AG09309 (cell line): ENCODE data around the gene CDC23.
A peak's percentile ranks its signal among the peaks of the same experiment; 100 is the strongest.
"Not testable (repeated sequence)": the region's sequence is repeated elsewhere in the genome, so short reads cannot be mapped to it uniquely, and the experiment has no call there.

Source experiments
- DNase-seq: peaks from one replicate; pipeline ENCODE4 v3.0.0-alpha.2; 2010; ENCODE audit warnings: low read depth
- H3K4me3 ChIP-seq: 2 replicates; pipeline ENCODE4 v1.5.1; 2011; ENCODE audit warnings: mild to moderate bottlenecking, low read depth, low read length, moderate library complexity; ENCODE audit not compliant: control insufficient read depth
- TF ChIP-seq, protein P1 (sequence below): IDR thresholded peaks from 2 replicates; pipeline ENCODE4 v1.5.1; 2011; ENCODE audit warnings: mild to moderate bottlenecking, low read depth, low read length, inconsistent platforms; ENCODE audit not compliant: insufficient read depth, control insufficient read depth; ENCODE audit errors: missing control alignments

CDC23 gene

DNA sequence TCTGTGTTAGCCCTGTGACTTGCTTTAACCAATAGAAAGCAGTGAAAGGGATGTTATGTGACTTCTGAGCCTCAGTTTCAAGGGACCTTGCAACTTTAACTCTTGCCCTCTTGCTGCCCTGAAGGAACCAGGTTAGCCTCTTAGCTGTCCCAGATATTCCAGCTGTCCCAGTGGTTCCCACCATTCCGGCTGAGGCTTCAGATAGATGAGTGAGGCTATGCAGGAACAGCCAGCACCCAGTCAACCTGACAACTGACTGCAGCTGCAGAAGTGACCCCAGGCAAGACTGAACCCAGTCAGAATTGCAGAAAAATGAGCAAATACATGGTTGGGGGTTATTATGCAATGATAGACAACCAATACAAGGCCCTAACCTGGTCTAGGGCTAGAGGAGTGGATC, 10.4 kb upstream of the CDC23 start:
- DNase-seq: no peak
- H3K4me3 ChIP-seq: no peak overlapping the region
- TF ChIP-seq, protein P1, sequence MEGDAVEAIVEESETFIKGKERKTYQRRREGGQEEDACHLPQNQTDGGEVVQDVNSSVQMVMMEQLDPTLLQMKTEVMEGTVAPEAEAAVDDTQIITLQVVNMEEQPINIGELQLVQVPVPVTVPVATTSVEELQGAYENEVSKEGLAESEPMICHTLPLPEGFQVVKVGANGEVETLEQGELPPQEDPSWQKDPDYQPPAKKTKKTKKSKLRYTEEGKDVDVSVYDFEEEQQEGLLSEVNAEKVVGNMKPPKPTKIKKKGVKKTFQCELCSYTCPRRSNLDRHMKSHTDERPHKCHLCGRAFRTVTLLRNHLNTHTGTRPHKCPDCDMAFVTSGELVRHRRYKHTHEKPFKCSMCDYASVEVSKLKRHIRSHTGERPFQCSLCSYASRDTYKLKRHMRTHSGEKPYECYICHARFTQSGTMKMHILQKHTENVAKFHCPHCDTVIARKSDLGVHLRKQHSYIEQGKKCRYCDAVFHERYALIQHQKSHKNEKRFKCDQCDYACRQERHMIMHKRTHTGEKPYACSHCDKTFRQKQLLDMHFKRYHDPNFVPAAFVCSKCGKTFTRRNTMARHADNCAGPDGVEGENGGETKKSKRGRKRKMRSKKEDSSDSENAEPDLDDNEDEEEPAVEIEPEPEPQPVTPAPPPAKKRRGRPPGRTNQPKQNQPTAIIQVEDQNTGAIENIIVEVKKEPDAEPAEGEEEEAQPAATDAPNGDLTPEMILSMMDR: no peak

DNA sequence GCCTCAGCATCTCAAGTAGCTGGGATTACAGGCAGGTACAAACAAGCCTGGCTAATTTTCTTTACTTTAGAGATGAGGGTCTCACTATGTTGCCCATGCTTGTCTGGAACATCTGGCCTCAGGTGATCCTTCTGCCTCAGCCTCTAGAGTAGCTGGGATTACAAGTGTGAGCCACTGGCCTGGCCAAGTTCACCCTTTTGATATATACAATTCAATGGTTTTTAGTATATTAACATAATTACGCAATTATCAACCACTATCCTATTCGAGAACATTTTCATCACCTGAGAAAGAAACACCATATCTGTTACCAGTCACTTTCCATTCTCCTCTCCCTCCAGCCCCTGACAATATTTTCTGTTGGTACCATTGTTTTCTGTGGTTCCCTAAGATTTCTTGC, 3.7 kb upstream of the CDC23 start:
- DNase-seq: no peak
- TF ChIP-seq, protein P1: no peak
- H3K4me3 ChIP-seq: no peak overlapping the region

DNA sequence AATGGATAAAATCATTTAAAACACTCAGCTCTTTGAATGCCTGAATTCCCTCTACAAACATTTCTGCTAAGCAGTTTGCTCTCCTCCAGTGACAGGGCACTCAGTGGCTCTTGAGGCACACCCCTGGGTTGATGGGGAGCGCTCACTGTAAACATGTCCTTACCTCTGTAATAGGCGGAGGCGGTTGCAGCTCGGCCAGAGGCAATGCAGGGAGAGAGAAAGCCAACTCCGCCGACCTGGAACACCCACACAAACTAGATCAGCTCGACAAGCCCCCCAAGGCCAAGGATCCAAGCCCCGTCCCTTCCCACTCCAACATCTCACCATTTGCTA, 329 bp downstream of the CDC23 start:
- TF ChIP-seq, protein P1: no peak
- no peak for DNase-seq
- peak overlapping the region; percentile 75 for H3K4me3 ChIP-seq

DNA sequence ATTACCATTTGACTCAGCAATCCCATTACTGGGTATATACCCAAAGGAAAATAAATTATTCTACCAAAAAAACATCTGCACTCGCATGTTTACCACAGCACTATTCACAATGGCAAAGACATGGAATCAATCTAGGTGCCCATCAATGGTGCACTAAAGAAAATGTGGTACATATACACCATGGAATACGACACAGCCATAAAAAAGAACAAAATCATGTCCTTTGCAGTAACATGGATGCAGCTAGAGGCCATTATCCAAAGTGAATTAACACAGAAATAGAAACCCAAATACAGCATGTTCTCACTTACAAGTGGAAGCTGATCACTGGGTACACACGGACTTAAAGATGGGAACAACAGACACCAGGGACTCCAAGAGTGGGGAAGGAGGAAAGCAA, 2.1 kb downstream of the CDC23 start:
- no peak for DNase-seq
- no peak overlapping the region for H3K4me3 ChIP-seq
- TF ChIP-seq, protein P1: no peak

DNA sequence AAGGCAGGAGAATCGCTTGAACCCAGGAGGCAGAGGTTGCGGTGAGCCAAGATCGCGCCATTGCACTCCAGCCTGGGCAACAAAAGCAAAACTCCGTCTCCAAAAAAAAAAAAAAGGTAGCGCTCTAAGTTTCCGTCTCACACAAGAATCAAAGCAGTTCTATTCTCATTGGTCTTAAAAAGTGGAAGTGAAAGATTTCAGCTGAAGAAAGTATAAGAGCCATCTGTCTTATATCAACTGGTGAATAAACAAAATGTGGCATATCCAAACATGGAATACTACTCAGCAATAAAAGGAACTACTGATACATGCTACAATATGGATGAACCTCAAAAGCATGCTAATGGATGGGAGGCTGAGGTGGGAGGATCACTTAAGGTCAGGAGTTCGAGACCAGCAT, 19.3 kb downstream of the CDC23 start:
- H3K4me3 ChIP-seq, DNase-seq: not testable (repeated sequence)

DNA sequence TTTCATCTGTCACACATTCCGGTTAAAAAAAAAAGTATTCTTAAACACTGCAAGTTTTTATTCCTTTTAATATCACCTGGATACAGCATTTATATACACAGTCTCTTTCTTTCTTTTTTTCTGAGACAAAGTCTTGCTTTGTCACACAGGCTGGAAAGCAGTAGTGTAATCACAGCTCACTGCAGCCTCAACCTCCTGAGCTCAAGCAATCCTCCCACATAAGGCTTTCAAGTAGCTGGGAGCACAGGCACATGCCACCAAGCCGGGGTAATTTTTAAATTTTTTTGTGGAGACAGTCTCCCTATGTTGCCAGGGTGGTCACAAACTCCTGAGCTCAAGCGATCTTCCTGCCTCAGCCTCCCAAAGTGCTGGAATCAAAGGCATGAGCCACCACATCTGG, 20.3 kb downstream of the CDC23 start:
- no peak overlapping the region for H3K4me3 ChIP-seq
- DNase-seq: no peak
- TF ChIP-seq, protein P1: no peak

DNA sequence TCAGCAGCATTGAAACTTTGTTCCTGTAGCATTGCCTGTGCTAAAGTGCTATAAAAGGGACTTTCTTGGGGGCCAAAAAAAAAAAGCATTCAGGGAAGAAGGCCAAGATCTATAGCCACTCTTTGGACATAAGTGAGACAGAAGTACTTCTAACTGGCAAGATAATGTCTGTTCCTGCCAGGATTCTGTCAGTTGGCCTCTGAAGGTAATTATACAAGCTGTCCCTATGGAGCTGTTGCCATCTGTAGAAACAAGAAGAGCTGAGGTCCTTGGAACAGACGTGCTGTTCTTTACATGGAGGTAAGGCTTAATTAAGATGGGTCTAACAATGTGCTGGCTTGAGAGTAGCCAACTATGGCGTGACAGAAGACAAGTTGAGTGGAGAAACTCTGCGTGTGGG, 24.5 kb downstream of the CDC23 start:
- TF ChIP-seq, protein P1: no peak
- DNase-seq: no peak
- H3K4me3 ChIP-seq: no peak overlapping the region
